Right renal cortex interstitium (tissue), 3 donors: ENCODE results near the gene SLC2A10. TPM values are rescaled to one million over a fixed set of nuclear protein-coding genes. Genes with fewer than 3 reads are reported as not detected.
A peak's percentile ranks its signal among the peaks of the same experiment; 100 is the strongest.
"Not testable (repeated sequence)": the region's sequence is repeated elsewhere in the genome, so short reads cannot be mapped to it uniquely, and the experiment has no call there.

Source experiments
- DNase-seq, 3 donors: peaks; one replicate each; pipeline ENCODE4 v3.0.0-alpha.2; 2013; ENCODE audit warnings: low read depth in 3 of 3, low spot score in 2 of 3
- polyA plus RNA-seq, 3 donors: library from polyadenylated mRNA; unstranded; fragments of 120-200 nt; gene quantifications; one replicate each; pipeline ENCODE4 v1.2.1, GENCODE V29; 2013; ENCODE audit not compliant: insufficient read length in 3 of 3

Gene SLC2A10
- 10 to 100 TPM; 14.7 to 16.1 (median 15.4) TPM for polyA plus RNA-seq

DNA sequence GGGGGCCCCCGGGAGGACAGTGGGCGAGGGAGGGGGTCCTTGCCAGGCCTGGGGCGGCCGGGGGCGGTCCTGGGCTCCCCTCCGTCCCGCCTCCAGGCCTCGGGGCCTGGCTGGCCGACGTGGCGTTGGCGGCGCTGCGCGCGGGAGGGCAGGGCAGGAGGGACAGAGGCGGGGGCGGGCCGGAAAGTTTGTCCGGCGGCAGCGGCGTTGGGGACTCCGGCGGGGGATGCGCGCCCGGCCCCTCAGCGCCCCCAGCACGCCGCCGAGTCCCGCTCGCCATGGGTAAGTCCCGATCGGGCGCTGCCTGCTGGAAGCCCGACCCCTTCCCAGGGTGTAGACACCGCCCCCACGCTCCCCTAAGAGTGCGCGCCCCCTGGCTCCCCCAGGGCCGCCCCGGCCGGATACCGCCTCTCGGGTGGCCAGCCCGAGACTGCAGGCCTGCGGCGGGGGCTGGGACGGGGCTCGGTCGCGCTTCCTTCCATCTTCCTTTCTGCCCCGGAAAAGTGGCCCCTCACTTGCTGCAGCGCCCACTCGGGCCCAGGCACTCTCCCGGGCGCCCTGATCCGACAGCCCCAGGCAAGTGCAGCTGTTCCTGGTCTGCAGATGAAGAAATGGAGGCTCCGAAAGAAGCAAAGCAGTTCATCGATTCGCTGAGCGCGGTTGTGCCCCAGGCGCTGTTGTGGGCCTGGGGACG lies at the start of gene SLC2A10:
SLC2A10 (plus strand) TSS at position 191 of the 694 bp plus-strand sequence; CDS start at position 279, 88 bp downstream.
- peak in 2 of 3 donors; percentile 18 to 39 for DNase-seq

- DNase-seq: no peak
These were observed 49.0 kb upstream of the SLC2A10 start for GRCh38 chr20:46660487-46660886.

GRCh38 chr20:46661659-46662058 lies 47.8 kb upstream of the SLC2A10 start:
- no peak for DNase-seq

GRCh38 chr20:46663531-46663930 lies 45.9 kb upstream of the SLC2A10 start:
- no peak for DNase-seq

GRCh38 chr20:46665602-46666001 lies 43.8 kb upstream of the SLC2A10 start:
- no peak for DNase-seq

DNA sequence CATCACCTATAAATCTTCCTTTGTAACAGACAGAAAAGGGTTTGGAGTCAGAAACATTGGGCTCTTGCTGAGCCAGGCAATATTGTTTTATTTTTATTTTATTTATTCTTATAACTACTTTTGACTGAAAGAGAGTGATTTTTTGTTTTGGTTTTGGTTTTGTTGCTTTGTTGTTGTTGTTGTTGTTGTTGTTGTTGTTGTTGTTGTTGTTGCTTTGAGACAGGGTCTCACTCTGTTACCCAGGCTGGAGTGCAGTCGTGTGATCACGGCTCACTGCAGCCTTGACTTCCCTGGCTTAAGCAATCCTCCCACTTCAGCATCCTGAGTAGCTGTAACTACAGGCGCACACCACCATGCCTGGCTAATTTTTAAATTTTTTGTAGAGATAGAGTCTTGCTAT lies 43.1 kb upstream of the SLC2A10 start:
- no peak for DNase-seq

DNA sequence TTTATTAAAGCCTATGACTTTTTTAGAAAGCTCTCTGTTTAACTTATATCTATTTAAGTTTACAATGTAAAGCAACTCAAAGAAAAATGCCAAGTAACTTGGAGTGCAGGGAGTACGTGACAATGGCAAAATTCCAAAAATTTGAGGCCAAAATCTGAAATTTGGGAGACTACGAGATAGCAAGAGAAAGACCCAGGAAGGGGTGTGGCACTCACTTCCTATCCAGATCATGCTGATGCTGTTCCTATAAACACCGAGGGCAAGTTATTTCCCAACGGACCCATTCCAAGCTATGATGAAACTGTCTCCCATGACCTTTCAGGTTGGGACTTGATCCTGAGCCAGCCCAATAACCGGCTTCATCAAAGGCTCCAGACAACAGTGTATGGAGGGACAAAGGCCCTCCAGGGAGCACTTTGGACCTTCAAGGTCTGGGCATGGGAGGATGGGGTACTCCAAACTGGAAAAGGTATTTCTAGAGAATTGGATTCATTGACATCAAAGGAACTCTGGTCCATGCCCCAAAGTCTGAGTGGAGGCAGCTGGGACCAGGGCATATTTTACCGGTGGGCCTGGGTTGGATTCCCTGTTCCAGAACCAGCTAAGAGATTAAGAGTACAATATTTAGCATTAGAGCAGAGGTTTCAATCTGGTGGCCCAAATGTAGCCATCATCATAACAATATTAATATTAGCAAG lies 42.5 kb upstream of the SLC2A10 start:
- DNase-seq: no peak

GRCh38 chr20:46670228-46670584 lies 39.2 kb upstream of the SLC2A10 start:
- DNase-seq: no peak

DNA sequence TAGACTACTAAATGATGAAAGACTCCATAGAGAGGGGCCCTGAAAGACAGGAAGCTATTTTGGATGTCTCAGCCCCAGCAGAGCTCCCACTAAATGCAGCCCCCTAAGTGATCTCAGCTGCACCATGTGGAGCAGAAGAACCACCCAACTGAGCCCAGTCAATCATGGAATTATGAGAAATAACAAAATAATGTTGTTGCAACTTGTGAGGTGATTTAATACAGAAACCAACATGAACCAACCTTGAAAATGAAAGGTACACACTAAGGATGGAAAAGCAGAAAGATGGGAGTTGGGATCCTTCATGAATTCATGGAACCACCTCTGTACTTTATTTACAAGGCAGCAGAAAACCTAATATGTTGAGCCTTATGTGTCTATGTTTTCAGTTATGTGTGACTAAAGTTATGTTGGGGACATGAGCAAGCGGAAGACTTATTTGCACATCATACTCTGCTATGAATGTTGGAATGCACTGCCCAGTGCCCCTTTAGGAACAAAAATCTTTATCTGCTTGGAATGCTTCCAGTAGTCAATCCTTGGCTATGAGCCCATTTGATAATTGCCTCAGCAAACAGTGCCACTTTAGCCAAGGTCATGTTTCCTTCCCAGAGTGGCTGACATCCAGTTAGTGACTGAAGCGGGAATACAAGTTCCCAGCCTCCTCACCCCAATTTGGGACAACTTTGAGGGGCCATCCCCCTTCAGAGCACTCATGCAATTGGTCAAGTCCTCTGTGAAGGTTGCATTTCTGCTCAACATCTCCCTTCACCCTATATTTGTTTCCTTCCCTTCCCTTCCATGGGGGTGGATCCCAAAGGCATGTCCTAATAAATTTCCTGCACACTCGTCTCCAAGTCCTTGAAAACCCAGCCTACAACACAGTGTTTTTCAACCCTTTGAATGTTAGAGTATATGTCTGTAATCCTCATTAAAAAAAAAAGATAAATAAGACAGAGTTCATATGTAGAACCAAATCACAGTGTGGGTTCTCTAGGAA lies 38.6 kb upstream of the SLC2A10 start:
- DNase-seq: no peak

GRCh38 chr20:46671866-46672542 lies 37.4 kb upstream of the SLC2A10 start:
- no peak for DNase-seq

GRCh38 chr20:46672543-46673148 lies 36.8 kb upstream of the SLC2A10 start:
- DNase-seq: no peak

GRCh38 chr20:46673394-46674252 lies 35.8 kb upstream of the SLC2A10 start:
- no peak for DNase-seq

- DNase-seq: no peak
These were observed 35.0 kb upstream of the SLC2A10 start for GRCh38 chr20:46674253-46675083.

- DNase-seq: not testable (repeated sequence)
These were observed 32.7 kb upstream of the SLC2A10 start for GRCh38 chr20:46676649-46677316.

- no peak for DNase-seq
These were observed 31.8 kb upstream of the SLC2A10 start for GRCh38 chr20:46677608-46678007.

DNA sequence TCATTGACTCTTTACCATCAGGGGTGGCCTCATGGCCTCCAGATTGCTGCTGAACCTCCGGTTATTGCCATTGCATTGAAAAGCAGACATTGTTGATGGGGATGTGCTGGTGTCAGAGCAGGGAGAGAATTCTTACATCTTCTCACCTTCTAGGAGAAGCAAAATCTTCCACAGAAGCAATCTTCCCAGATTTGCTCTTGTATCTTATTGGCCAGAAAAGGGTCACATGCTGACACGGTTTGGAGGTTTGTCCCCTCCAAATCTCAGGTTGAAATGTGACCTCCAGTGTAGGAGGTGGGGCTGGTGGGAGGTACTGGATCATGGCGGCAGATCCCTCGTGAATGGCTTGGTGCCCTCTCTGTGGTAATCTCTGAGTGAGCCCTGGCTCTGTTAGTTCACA lies 30.9 kb upstream of the SLC2A10 start:
- no peak for DNase-seq

- no peak for DNase-seq
These were observed 28.8 kb upstream of the SLC2A10 start for GRCh38 chr20:46680684-46681031.
